HepG2 (cell line): Measurements from ENCODE around the gene ADGRL2. TPM values are rescaled to one million over a fixed set of nuclear protein-coding genes. Genes with fewer than 3 reads are reported as not detected.
A peak's percentile ranks its signal among the peaks of the same experiment; 100 is the strongest.

Experiments used
- ATAC-seq: fragments of 200-7000 bp; cut with Tn5 transposase; 3 replicates; pipeline ENCODE4 v1.9.1; 2020; ENCODE audit warnings: mild to moderate bottlenecking, moderate library complexity
- BruUV-seq: library from RNA; stranded (reverse); fragments of 400-500 nt; replicated peaks from 2 replicates; lab custom pipeline; 2021; lab: Mats Ljungman, UMichigan
- CTCF ChIA-PET: fragments of 300-600 bp; formaldehyde crosslinking; extraction: SDS; loops from one replicate; lab custom pipeline; 2021; ENCODE audit warnings: low total read pairs, inconsistent platforms, low intra/inter-chr PET ratio; lab: Yijun Ruan, JAX
- POLR2A ChIA-PET: fragments of 350-600 bp; sonication (Branson Sonifier 250); formaldehyde crosslinking; loops from one replicate; lab custom pipeline; 2020; ENCODE audit warnings: antibody characterized with exemption, inconsistent platforms; lab: Yijun Ruan, JAX
- DNase-seq: peaks from one replicate; pipeline ENCODE4 v3.0.0-alpha.2; 2015; ENCODE audit warnings: low spot score
- FAIRE-seq: peaks from 3 replicates; lab custom pipeline; 2011; peaks lifted over from hg19 to GRCh38; lab: Jason Lieb, UNC
- H2AFZ ChIP-seq: one replicate; pipeline ENCODE4 v1.6.1; 2011; ENCODE audit warnings: low read length, inconsistent platforms
- H3K27ac ChIP-seq: fragments of 300-600 bp; 3 replicates; pipeline ENCODE4 v1.8.0; 2011; ENCODE audit warnings: mixed run types, mild to moderate bottlenecking, mixed read lengths, low read length, inconsistent platforms; ENCODE audit not compliant: insufficient read depth; ENCODE audit errors: extremely low read length
- H3K27me3 ChIP-seq, 2 experiments: fragments of 200-600 bp in 1 of 2; 2 replicates in 1 of 2; 3 replicates in 1 of 2; pipeline versions ENCODE4 v1.6.0 to v1.8.0; 2011; ENCODE audit warnings: low read length in 2 of 2, mild to moderate bottlenecking in 2 of 2, moderate library complexity in 2 of 2, inconsistent platforms in 1 of 2; ENCODE audit not compliant: insufficient read depth in 2 of 2, control insufficient read depth in 1 of 2
- H3K36me3 ChIP-seq, 2 experiments: fragments of 200-600 bp in 1 of 2; replicated peaks in 1 of 2; 2 replicates in 1 of 2; 3 replicates in 1 of 2; pipeline versions ENCODE4 v1.5.1 to v1.8.0; 2011; ENCODE audit warnings: low read length in 2 of 2, inconsistent platforms in 1 of 2; ENCODE audit not compliant: insufficient read depth in 2 of 2, control insufficient read depth in 1 of 2
- H3K4me1 ChIP-seq: 2 replicates; pipeline ENCODE4 v1.5.1; 2012; ENCODE audit warnings: low read length, inconsistent platforms; ENCODE audit not compliant: insufficient read depth
- H3K4me2 ChIP-seq: 2 replicates; pipeline ENCODE4 v1.6.0; 2011; ENCODE audit warnings: low read depth, low read length, inconsistent platforms
- H3K4me3 ChIP-seq, 3 experiments: fragments of 200-600 bp in 1 of 3; sonication (generic), shearing (Covaris generic) in 1 of 3; replicated peaks in 1 of 3; 2 replicates each; pipeline ENCODE4 v1.5.1; 2011 to 2016; ENCODE audit warnings: low read length in 3 of 3, inconsistent platforms in 2 of 3, low read depth in 2 of 3, mild to moderate bottlenecking in 2 of 3, control low read depth in 1 of 3, mixed read lengths in 1 of 3; ENCODE audit not compliant: insufficient read depth in 1 of 3
- H3K79me2 ChIP-seq: one replicate; pipeline ENCODE4 v1.6.1; 2011; ENCODE audit warnings: low read length, inconsistent platforms; ENCODE audit not compliant: insufficient read depth
- H3K9ac ChIP-seq: 2 replicates; pipeline ENCODE4 v1.6.0; 2011; ENCODE audit warnings: mild to moderate bottlenecking, low read depth, low read length, inconsistent platforms; ENCODE audit not compliant: insufficient read depth
- H3K9me3 ChIP-seq: 2 replicates; pipeline ENCODE4 v1.5.1; 2012; ENCODE audit warnings: mild to moderate bottlenecking, low read length
- H4K20me1 ChIP-seq: 2 replicates; pipeline ENCODE4 v1.6.0; 2011; ENCODE audit warnings: inconsistent platforms, mild to moderate bottlenecking, low read length, moderate library complexity; ENCODE audit not compliant: insufficient read depth
- DPF2 ChIP-seq: sonication (generic); formaldehyde crosslinking; IDR thresholded peaks from 2 replicates; pipeline ENCODE4 v1.4.0; 2020; ENCODE audit warnings: mild to moderate bottlenecking, low read depth, missing genetic modification reagents, borderline replicate concordance
- FOSL2 ChIP-seq: sonication (generic); formaldehyde crosslinking; IDR thresholded peaks from 2 replicates; pipeline ENCODE4 v1.4.0; 2020; ENCODE audit warnings: missing genetic modification reagents
- GATA4 ChIP-seq: sonication (generic); IDR thresholded peaks from 2 replicates; pipeline ENCODE4 v1.6.1; 2016; ENCODE audit warnings: antibody characterized with exemption, low read depth, borderline replicate concordance
- ISL2 ChIP-seq: sonication (generic); formaldehyde crosslinking; IDR thresholded peaks from 2 replicates; pipeline ENCODE4 v1.5.0; 2020; ENCODE audit warnings: missing genetic modification reagents
- NFE2L1 ChIP-seq: sonication (generic); formaldehyde crosslinking; IDR thresholded peaks from 2 replicates; pipeline ENCODE4 v1.4.0; 2020; ENCODE audit warnings: missing genetic modification reagents, mild to moderate bottlenecking, borderline replicate concordance
- NR2F6 ChIP-seq, 2 experiments: IDR thresholded peaks; 2 replicates each; pipeline ENCODE4 v1.6.1; 2016; ENCODE audit warnings: antibody characterized with exemption in 1 of 2, mild to moderate bottlenecking in 1 of 2
- RORA ChIP-seq: sonication (generic); formaldehyde crosslinking; IDR thresholded peaks from 2 replicates; pipeline ENCODE4 v1.5.0; 2020; ENCODE audit warnings: mild to moderate bottlenecking, missing genetic modification reagents, moderate library complexity
- SIX4 ChIP-seq: sonication (generic); formaldehyde crosslinking; IDR thresholded peaks from 2 replicates; pipeline ENCODE4 v1.4.0; 2020; ENCODE audit warnings: missing genetic modification reagents
- STAT6 ChIP-seq: sonication (generic); formaldehyde crosslinking; IDR thresholded peaks from 2 replicates; pipeline ENCODE4 v1.4.0; 2020; ENCODE audit warnings: missing genetic modification reagents, mild to moderate bottlenecking, borderline replicate concordance
- ZHX2 ChIP-seq, 2 experiments: sonication (generic) in 1 of 2; formaldehyde crosslinking in 1 of 2; IDR thresholded peaks; 2 replicates each; pipeline versions ENCODE4 v1.6.1 to v1.9.0; 2014 to 2022; ENCODE audit warnings: antibody characterized with exemption in 1 of 2, borderline replicate concordance in 1 of 2, inconsistent platforms in 1 of 2, low read depth in 1 of 2, missing genetic modification reagents in 1 of 2
- ZNF224 ChIP-seq: sonication (generic); formaldehyde crosslinking; IDR thresholded peaks from 2 replicates; pipeline ENCODE4 v1.5.0; 2020; ENCODE audit warnings: mild to moderate bottlenecking, missing genetic modification reagents
- ZNF232 ChIP-seq: sonication (generic); formaldehyde crosslinking; IDR thresholded peaks from 2 replicates; pipeline ENCODE4 v1.4.0; 2020; ENCODE audit warnings: missing genetic modification reagents, borderline replicate concordance
- ZNF441 ChIP-seq: sonication (generic); formaldehyde crosslinking; IDR thresholded peaks from 2 replicates; pipeline ENCODE4 v1.7.0; 2021; ENCODE audit warnings: missing genetic modification reagents, borderline replicate concordance
- ZNF558 ChIP-seq: sonication (generic); formaldehyde crosslinking; IDR thresholded peaks from 2 replicates; pipeline ENCODE4 v1.9.0; 2022; ENCODE audit warnings: mild to moderate bottlenecking, missing genetic modification reagents, borderline replicate concordance
- ZNF816 ChIP-seq: sonication (generic); formaldehyde crosslinking; IDR thresholded peaks from 2 replicates; pipeline ENCODE4 v1.8.0; 2022; ENCODE audit warnings: missing genetic modification reagents, mild to moderate bottlenecking, borderline replicate concordance
- ZNF841 ChIP-seq: sonication (generic); formaldehyde crosslinking; IDR thresholded peaks from 2 replicates; pipeline ENCODE4 v1.8.1; 2023; ENCODE audit warnings: missing genetic modification reagents, borderline replicate concordance
- WGBS: methylation state at CpG from one replicate; pipeline ENCODE4 v1.1.6; 2017; ENCODE audit warnings: low lambda C conversion rate; 5-methylcytosine and 5-hydroxymethylcytosine counted together
- in situ Hi-C: cut with HindIII; loops from 2 replicates; pipeline ENCODE4 v1.10.0; 2017; ENCODE audit warnings: low pct_unique_long_range_greater_than_20kb; ENCODE audit not compliant: extremely low pct_ligation_motif_present
- intact Hi-C: fragments of 100-400 bp; cut with micrococcal nuclease; formaldehyde crosslinking; loops from one replicate; pipeline ENCODE4 v1.10.0; 2022; ENCODE audit not compliant: unreplicated experiment
- polyA plus RNA-seq, 8 experiments: library from polyadenylated mRNA; depleted of rRNA in 3 of 8; stranded (reverse) in 7 of 8; unstranded in 1 of 8; fragments of >200 nt; fragmentation: Illumina TruSeq in 4 of 8; extraction: Trizol in 4 of 8; gene quantifications; 2 replicates each; pipeline versions ENCODE4 v1.2.1 to v1.2.3, GENCODE V29; 2011 to 2016; ENCODE audit warnings: low read depth in 4 of 8, missing spikeins in 1 of 8, mixed read lengths in 1 of 8; ENCODE audit not compliant: insufficient read depth in 1 of 8
- total RNA-seq, 5 experiments: library from RNA; depleted of rRNA; stranded (reverse); fragments of >200 nt; fragmentation: Illumina TruSeq; extraction: Trizol; gene quantifications; 2 replicates each; pipeline ENCODE4 v1.2.3, GENCODE V29; 2016; ENCODE audit warnings: low read depth in 1 of 5

Gene ADGRL2
- total and polyA plus RNA-seq, 2 of the 13 experiments (the other 11 are each of a cell fraction or from before 2014, with no cell fraction given) = 15.3 to 31.6 TPM

GRCh38 chr1:81804312-81804711 is 3.6 kb downstream of the ADGRL2 start:
- in situ Hi-C loops = no loop called here
- ChIA-PET POLR2A (no interaction called here), CTCF (no interaction called here)
- no peaks in the 10 kb centered on the region for H4K20me1 ChIP-seq
- H2AFZ ChIP-seq = no peak overlapping the region
- no peak for DNase-seq
- peaks cover 59% of the 10 kb centered on the region for H3K79me2 ChIP-seq
- peak overlapping the region; percentile 65 for H3K4me2 ChIP-seq
- H3K9ac ChIP-seq = peak overlapping the region; percentile 69
- H3K9me3 ChIP-seq = no peaks in the 10 kb centered on the region
- peaks cover 2 to 17% of the 10 kb centered on the region in 2 experiments; a peak in 4 of 5 replicates for H3K27me3 ChIP-seq
- intact Hi-C loops = no loop called here
- no peak for TF ChIP-seq DPF2 (CRISPR knock-in tag)
- TF ChIP-seq STAT6 (CRISPR knock-in tag) = no peak
- no peak for TF ChIP-seq ZNF816 (CRISPR knock-in tag)
- no peak for TF ChIP-seq NR2F6 (IDR thresholded peaks at IDR 0.05)
- no peak for TF ChIP-seq NR2F6 (CRISPR knock-in tag; IDR thresholded peaks at IDR 0.05)
- TF ChIP-seq ZNF558 (CRISPR knock-in tag) = no peak
- TF ChIP-seq ZHX2 (IDR thresholded peaks at IDR 0.05; ENCODE audit: low read depth) = no peak
- TF ChIP-seq ZHX2 (CRISPR knock-in tag; IDR thresholded peaks at IDR 0.05; ENCODE audit: borderline replicate concordance) = no peak
- TF ChIP-seq FOSL2 (CRISPR knock-in tag) = no peak
- TF ChIP-seq SIX4 (CRISPR knock-in tag) = no peak
- TF ChIP-seq ZNF841 (CRISPR knock-in tag) = no peak
- TF ChIP-seq ZNF232 = no peak
- TF ChIP-seq ISL2 (CRISPR knock-in tag) = no peak
- TF ChIP-seq ZNF224 (CRISPR knock-in tag) = no peak
- no peak for TF ChIP-seq RORA
- TF ChIP-seq NFE2L1 = no peak
- TF ChIP-seq ZNF441 (CRISPR knock-in tag) = no peak
- no peak for TF ChIP-seq GATA4
- TSS peak; percentile 15 for BruUV-seq
- H3K27ac ChIP-seq = peak overlapping the region; percentile 69
- H3K36me3 ChIP-seq = no peaks in the 10 kb centered on the region
- WGBS = 22% methylated on average over 2 of the region's 2 CpGs
- H3K4me3 ChIP-seq = peak overlapping the region; percentile 56 to 77 (median 76); a peak in 5 of 6 replicates
- peaks cover 33% of the 10 kb centered on the region for H3K4me1 ChIP-seq
- no peak for ATAC-seq
- no peak for FAIRE-seq
